Activated CD8-positive, alpha-beta memory T cell treated with anti-CD3 and anti-CD28 coated beads, Interleukin-2, amount 50 U/mL, for 4 hours (primary cell): Measurements from ENCODE around the gene ATXN1.
"Not testable (repeated sequence)": the region's sequence is repeated elsewhere in the genome, so short reads cannot be mapped to it uniquely, and the experiment has no call there.

Experiments
- DNase-seq: peaks from one replicate; pipeline ENCODE4 v3.0.0-alpha.2; 2020

ATXN1 gene

GRCh38 chr6:16760516-16761470 lies at the start of gene ATXN1:
Gene ATXN1 (minus strand): TSS chr6:16761460.
- peak; percentile 51 for DNase-seq

- no peak for DNase-seq
Measured at GRCh38 chr6:16810411-16810810, 49.2 kb upstream of the ATXN1 start.

GRCh38 chr6:16809753-16810358 lies 48.6 kb upstream of the ATXN1 start:
- no peak for DNase-seq

- no peak for DNase-seq
Measured at GRCh38 chr6:16807956-16808355, 46.7 kb upstream of the ATXN1 start.

- DNase-seq, result no peak
Measured at GRCh38 chr6:16806363-16806762, 45.1 kb upstream of the ATXN1 start.

- DNase-seq, result no peak
Measured at GRCh38 chr6:16805243-16805950, 44.1 kb upstream of the ATXN1 start.

- DNase-seq, result no peak
Measured at GRCh38 chr6:16804546-16805242, 43.4 kb upstream of the ATXN1 start.

- DNase-seq, result no peak
Measured at GRCh38 chr6:16803294-16804200, 42.3 kb upstream of the ATXN1 start.

GRCh38 chr6:16802071-16802470 lies 40.8 kb upstream of the ATXN1 start:
- DNase-seq, result no peak

GRCh38 chr6:16800942-16801341 lies 39.7 kb upstream of the ATXN1 start:
- DNase-seq, result no peak

GRCh38 chr6:16800341-16800740 lies 39.1 kb upstream of the ATXN1 start:
- DNase-seq, result no peak

- no peak for DNase-seq
Measured at GRCh38 chr6:16799279-16800193, 38.3 kb upstream of the ATXN1 start.

GRCh38 chr6:16793828-16794412 lies 32.7 kb upstream of the ATXN1 start:
- DNase-seq, result no peak

- DNase-seq, result no peak
Measured at GRCh38 chr6:16789329-16790038, 28.2 kb upstream of the ATXN1 start.

- no peak for DNase-seq
Measured at GRCh38 chr6:16787128-16787682, 25.9 kb upstream of the ATXN1 start.

- DNase-seq, result no peak
Measured at GRCh38 chr6:16785496-16785895, 24.2 kb upstream of the ATXN1 start.

GRCh38 chr6:16784957-16785356 lies 23.7 kb upstream of the ATXN1 start:
- DNase-seq, result not testable (repeated sequence)

GRCh38 chr6:16783952-16784565 lies 22.8 kb upstream of the ATXN1 start:
- no peak for DNase-seq

- no peak for DNase-seq
Measured at GRCh38 chr6:16783509-16783908, 22.2 kb upstream of the ATXN1 start.
